Measurements from ENCODE around the gene ZNF564.

DNA sequence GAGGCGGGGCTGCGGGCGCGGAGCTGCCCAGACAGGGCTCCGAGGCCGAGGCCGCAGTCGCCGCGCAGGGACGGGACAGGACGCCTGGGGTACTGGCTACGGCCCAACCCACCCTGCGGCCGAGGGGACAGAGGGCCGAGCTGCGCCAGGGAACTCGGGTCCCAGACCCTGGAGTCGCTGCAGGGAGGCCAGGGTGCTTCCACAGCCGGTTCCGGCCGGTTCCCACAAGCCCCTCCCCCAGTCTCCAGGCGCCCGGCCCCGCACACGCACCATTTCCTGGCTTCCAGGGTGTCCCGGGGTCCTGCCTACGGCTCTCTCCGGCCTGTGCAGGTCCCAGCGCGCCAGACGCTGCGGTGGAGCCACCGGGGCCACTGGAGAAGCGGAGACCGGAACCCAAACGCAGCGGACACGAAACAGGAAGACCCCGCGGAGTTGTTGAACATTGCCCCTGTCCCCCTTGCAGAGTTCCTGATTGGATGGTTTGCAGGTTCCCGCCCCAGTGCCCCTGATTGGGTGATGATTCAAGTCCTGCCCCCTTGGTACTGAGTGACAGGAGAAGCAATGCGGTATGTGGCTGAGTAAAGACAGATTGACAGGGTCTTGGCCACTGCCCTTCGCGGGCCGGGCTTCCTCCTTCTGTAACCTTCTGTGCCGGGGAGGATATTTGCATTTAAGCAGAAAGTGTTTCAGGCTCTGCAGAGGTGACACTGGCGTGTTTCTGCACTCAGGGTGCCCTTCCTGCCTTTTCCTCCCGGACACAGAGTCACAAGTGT, at the start of gene ZNF564:
- TF ChIP-seq CTCF (IDR thresholded peaks at IDR 0.05) (no peak), POLR2A (IDR thresholded peaks at IDR 0.05) (no peak)

Measured in testis (tissue), 2 donors.